Esophagus squamous epithelium (tissue), 4 donors: ENCODE measurements around the gene GTF2IRD1.
"Not testable (repeated sequence)": the region's sequence is repeated elsewhere in the genome, so short reads cannot be mapped to it uniquely, and the experiment has no call there.

ENCODE experiments used
- CTCF ChIP-seq, 6 experiments: fragments of 450-650 bp in 4 of 6; fragments of 200-600 bp in 2 of 6; sonication (generic) in 2 of 6; IDR thresholded peaks; one replicate each; pipeline ENCODE4 v1.5.1; 2016 to 2019; ENCODE audit warnings: antibody characterized with exemption in 6 of 6, mild to moderate bottlenecking in 4 of 6, moderate library complexity in 4 of 6
- POLR2A ChIP-seq, 4 donors: fragments of 450-650 bp; IDR thresholded peaks; one replicate each; pipeline ENCODE4 v1.6.1; 2017; ENCODE audit warnings: antibody characterized with exemption in 4 of 4, mild to moderate bottlenecking in 4 of 4, moderate library complexity in 3 of 4

- TF ChIP-seq POLR2A, CTCF (IDR thresholded peaks at IDR 0.05): not testable (repeated sequence)
These were observed 99.9 kb downstream of the GTF2IRD1 start for GRCh38 chr7:74553596-74554012.
